ENCODE results near the gene ZDHHC19. TPM values are rescaled to one million over a fixed set of nuclear protein-coding genes. Genes with fewer than 3 reads are reported as not detected.
"Not testable (repeated sequence)": the region's sequence is repeated elsewhere in the genome, so short reads cannot be mapped to it uniquely, and the experiment has no call there.

The ZDHHC19 gene
- total RNA-seq, 2 experiments from 2014 or later: not detected

DNA sequence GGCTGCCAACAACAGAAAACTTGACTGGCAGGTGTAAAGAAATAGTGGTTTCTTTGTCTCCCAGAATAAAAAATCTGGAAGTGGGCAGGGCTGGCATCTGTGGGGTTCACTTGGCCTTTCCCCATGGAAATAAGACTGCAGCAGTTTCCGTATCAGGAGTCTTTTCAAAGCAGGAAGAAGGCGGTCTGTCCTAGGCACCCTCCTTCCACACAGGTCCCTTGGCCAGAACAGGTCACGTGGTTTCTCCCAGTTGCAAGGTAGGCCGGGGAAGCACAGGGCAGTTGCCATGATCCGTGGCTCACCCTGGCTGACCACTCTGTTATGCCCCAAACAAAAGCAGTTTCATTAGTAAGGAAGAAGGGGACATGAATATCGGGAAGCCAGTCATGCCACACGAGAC, 45.4 kb downstream of the ZDHHC19 start:
- peaks cover 5% of the 10 kb centered on the region for H3K4me1 Mint-ChIP-seq (ENCODE audit: low read depth)
- no peak overlapping the region for H3K4me3 Mint-ChIP-seq
- H3K36me3 Mint-ChIP-seq (ENCODE audit: low read depth): no peaks in the 10 kb centered on the region
- intact Hi-C loops (cut with micrococcal nuclease): no loop called here
- ChIA-PET CTCF (no interaction called here), POLR2A (no interaction called here)
- H3K27me3 Mint-ChIP-seq: no peaks in the 10 kb centered on the region
- DNase-seq (no peak), ATAC-seq (no peak)
- no peaks in the 10 kb centered on the region for H3K9me3 Mint-ChIP-seq
- TF ChIP-seq, protein P1, sequence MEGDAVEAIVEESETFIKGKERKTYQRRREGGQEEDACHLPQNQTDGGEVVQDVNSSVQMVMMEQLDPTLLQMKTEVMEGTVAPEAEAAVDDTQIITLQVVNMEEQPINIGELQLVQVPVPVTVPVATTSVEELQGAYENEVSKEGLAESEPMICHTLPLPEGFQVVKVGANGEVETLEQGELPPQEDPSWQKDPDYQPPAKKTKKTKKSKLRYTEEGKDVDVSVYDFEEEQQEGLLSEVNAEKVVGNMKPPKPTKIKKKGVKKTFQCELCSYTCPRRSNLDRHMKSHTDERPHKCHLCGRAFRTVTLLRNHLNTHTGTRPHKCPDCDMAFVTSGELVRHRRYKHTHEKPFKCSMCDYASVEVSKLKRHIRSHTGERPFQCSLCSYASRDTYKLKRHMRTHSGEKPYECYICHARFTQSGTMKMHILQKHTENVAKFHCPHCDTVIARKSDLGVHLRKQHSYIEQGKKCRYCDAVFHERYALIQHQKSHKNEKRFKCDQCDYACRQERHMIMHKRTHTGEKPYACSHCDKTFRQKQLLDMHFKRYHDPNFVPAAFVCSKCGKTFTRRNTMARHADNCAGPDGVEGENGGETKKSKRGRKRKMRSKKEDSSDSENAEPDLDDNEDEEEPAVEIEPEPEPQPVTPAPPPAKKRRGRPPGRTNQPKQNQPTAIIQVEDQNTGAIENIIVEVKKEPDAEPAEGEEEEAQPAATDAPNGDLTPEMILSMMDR (IDR thresholded peaks at IDR 0.05): no peak
- no peak overlapping the region for H3K27ac Mint-ChIP-seq

DNA sequence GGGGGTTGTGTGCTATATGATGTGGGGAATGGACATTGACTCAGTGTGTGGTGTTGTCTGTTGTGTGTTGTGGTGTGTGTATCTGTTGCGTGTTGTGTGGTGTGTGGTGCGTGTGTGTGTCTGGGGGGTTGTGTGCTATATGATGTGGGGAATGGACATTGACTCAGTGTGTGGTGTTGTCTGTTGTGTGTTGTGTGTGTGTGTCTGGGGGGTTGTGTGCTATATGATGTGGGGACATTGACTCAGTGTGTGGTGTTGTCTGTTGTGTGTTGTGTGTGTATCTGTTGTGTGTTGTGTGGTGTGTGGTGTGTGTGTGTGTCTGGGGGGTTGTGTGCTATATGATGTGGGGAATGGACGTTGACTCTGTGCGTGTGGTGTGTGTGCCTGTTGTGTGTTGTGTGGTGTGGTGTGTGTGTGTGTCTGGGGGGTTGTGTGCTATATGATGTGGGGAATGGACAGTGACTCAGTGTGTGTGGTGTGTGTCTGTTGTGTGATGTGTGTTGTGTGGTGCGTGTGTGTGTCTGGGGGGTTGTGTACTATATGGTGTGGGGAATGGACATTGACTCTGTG, 46.1 kb downstream of the ZDHHC19 start:
- H3K4me3 Mint-ChIP-seq; H3K27ac Mint-ChIP-seq; DNase-seq; intact Hi-C loops (cut with micrococcal nuclease); H3K9me3 Mint-ChIP-seq; ATAC-seq; H3K27me3 Mint-ChIP-seq; CTCF ChIA-PET; H3K36me3 Mint-ChIP-seq (ENCODE audit: low read depth); POLR2A ChIA-PET: not testable (repeated sequence)
- peaks cover 13% of the 10 kb centered on the region for H3K4me1 Mint-ChIP-seq (ENCODE audit: low read depth)

DNA sequence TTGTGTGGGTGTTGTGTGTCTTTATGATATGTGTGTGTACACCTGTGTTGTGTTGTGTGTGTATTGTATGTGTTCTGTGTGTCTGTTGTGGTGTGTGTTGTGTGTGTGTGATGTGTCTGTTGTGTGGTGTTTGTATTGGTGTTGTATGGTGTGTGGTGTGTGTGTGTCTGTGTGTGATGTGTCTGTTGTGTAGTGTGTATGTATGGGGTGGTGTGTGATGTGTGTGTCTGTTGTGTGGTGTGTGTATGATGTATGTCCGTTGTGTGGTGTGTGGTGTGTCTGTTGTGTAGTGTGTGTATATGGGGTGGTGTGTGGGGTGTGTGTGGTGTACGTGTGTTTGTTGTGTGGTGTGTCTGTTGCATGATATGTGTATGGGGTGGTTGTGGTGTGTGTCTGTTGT, 46.6 kb downstream of the ZDHHC19 start:
- CTCF ChIA-PET: no interaction called here
- POLR2A ChIA-PET: no interaction called here
- DNase-seq (no peak), ATAC-seq (no peak)
- Mint-ChIP-seq H3K36me3 (ENCODE audit: low read depth) (no peaks in the 10 kb centered on the region), H3K9me3 (no peaks in the 10 kb centered on the region), H3K27me3 (no peaks in the 10 kb centered on the region), H3K4me1 (ENCODE audit: low read depth) (peaks cover 18% of the 10 kb centered on the region), H3K27ac (no peak overlapping the region), H3K4me3 (no peak overlapping the region)
- TF ChIP-seq, protein P1 (IDR thresholded peaks at IDR 0.05): no peak
- intact Hi-C loops (cut with micrococcal nuclease): no loop called here

DNA sequence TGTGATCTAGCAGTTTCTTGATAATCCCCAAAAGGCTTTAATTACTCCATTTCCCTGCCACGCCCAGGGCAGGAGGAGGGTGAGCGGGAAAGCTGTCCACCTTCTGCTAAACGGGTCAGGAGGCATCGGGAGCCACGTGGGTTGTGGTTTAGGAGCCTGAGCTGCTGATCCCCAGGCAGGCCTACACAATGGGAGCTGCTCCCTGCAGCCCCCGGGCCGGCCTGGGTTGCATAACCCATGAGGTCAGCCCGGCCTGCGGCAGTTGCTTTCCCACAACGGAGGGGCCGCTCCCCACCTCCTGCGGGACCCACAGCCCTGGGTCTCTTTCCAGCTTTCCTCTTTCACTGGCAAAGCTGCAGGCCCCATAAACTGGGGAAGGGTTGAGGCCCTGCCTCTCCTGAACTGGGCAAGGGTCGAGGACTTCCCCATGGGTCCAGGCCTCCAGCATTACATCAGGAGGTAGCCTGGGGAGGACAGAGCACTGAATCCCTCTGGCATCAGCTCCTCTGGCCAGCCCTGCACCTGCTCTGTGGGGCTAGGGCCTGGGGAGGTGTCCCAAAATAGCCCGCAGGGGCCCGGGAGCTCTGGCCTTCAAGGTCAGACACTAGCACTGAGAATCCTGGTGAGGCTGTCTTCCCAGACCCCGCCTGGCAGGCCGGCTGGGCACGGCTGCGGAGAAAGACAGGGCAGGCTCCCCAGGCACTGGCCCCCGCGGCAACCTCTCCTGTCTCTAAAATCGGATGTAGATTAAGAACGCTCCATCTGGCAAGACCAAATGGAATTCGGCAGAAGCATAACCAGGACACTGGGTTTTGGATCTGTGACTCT, 47.3 kb downstream of the ZDHHC19 start:
- intact Hi-C loops (cut with micrococcal nuclease): no loop called here
- TF ChIP-seq, protein P1 (IDR thresholded peaks at IDR 0.05): no peak
- ATAC-seq: no peak
- ChIA-PET POLR2A (no interaction called here), CTCF (no interaction called here)
- Mint-ChIP-seq H3K36me3 (ENCODE audit: low read depth) (no peaks in the 10 kb centered on the region), H3K9me3 (no peaks in the 10 kb centered on the region), H3K27me3 (no peaks in the 10 kb centered on the region), H3K27ac (no peak overlapping the region), H3K4me3 (no peak overlapping the region), H3K4me1 (ENCODE audit: low read depth) (peaks cover 18% of the 10 kb centered on the region)
- DNase-seq: no peak

DNA sequence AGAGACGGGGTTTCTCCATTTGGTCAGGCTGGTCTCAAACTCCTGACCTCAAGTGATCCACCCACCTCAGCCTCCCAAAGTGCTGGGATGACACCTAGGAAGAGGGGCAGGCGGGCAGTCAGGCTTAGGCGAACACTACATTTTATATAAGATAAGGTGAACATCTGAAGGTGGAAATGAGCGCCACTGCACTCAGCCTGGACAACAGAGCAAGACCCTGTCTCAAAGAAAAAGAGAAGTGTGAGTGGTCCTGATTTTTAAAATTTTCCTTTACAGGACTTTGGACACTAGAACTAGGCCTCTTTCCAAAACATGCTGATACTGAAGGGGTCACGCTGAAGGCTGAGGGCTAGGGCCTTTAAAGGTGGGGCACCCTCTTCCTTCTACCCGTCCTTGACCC, 48.0 kb downstream of the ZDHHC19 start:
- ChIA-PET CTCF (no interaction called here), POLR2A (no interaction called here)
- Mint-ChIP-seq H3K9me3 (no peaks in the 10 kb centered on the region), H3K4me1 (ENCODE audit: low read depth) (peaks cover 18% of the 10 kb centered on the region), H3K4me3 (no peak overlapping the region), H3K36me3 (ENCODE audit: low read depth) (no peaks in the 10 kb centered on the region), H3K27ac (no peak overlapping the region), H3K27me3 (no peaks in the 10 kb centered on the region)
- intact Hi-C loops (cut with micrococcal nuclease): no loop called here
- ATAC-seq (no peak), DNase-seq (no peak)
- TF ChIP-seq, protein P1 (IDR thresholded peaks at IDR 0.05): no peak

Measured in activated CD8-positive, alpha-beta T cell treated with anti-CD3 and anti-CD28 coated beads for 36 hours (primary cell).